Central memory CD4-positive, alpha-beta T cell (primary cell): Measurements from ENCODE around the gene ARHGAP12.
"Not testable (repeated sequence)": the region's sequence is repeated elsewhere in the genome, so short reads cannot be mapped to it uniquely, and the experiment has no call there.

Source experiments
- DNase-seq: peaks from one replicate; pipeline ENCODE4 v3.0.0; 2022

Gene ARHGAP12

DNA sequence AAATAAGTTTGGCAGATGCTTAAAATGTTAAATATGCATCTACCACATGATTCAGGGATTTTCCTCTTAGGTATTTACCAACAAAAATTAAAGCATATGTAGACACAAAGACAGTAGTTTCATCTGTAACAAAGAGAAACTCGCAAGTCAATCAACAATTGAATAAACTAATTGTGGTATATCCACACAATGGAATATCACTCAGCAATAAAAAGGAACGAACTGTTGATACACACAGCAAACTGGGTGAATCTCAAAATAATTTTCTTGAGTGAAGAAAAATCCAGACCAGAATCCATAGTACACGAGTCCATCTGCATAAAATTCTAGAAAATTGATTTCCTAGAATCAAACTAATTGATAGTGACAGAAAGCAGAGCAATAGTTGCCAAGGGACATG is 5.2 kb downstream of the ARHGAP12 start:
- DNase-seq, result no peak

DNA sequence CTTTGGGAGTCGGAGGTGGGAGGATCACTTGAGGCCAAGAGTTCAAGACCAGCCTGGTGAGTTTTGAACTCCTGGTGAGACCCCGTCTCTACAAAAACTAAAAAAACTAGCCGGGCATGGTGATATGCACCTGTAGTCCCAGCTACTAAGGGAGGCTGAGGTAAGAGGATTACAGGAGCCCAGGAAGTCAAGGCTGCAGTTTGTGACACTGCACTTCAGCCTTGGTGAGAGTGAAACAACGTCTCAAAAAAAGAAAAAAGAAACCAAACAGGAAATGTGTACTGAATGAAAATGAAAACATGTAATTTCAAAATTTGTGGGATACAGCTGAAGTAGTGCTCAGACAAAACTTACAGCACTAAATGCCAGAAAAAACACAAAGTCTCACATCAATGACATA is 7.6 kb downstream of the ARHGAP12 start:
- DNase-seq, result no peak

DNA sequence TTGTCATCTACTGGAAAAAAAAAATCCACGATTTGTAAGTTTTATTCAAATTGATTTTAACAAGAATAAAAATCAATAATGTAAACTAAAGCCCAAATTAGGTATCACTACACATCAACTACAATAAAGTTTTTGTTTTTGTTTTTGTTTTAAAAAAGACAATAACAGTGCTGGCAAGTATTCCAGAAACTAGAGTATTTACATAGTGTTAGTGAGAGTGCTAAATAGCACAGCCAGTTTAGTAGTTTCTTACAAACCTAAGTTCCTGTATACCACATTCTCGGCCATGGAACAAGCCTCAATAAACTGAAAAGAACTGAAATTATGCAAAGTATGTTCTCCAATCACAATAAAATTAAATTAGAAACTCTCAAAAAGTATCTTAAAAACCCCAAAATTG is 8.1 kb downstream of the ARHGAP12 start:
- no peak for DNase-seq

DNA sequence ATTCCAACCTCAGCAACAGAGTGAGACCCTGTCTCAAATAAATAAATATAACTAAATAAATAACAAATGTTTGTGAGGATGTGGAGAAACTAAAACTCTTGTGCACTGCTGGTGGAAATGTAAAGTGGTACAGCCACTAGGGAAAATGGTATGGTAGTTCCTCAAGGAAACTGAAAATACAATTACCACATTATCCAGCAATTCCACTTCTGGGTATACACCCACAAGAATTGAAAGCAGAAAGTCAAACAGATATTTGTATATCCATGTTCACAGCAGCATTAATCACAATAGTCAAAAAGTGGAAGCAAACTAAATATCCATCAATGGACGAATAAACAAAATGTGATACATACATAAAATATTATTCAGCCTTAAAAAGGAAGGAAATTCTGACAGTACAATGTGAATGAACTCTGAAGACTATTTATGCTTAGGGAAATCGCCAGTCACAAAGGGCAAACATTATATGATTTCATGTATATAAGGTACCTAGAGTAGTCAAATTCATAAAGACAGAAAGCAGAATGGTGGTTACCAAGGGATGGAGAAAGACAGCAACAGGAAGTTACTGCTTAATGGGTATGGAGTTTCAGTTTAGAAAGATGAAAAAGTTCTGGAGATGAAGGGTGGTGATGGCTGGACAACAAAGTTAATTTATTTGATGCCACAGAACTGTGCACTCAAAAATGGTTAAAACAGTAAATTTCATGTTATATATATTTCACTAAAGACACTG is 9.8 kb downstream of the ARHGAP12 start:
- no peak for DNase-seq

DNA sequence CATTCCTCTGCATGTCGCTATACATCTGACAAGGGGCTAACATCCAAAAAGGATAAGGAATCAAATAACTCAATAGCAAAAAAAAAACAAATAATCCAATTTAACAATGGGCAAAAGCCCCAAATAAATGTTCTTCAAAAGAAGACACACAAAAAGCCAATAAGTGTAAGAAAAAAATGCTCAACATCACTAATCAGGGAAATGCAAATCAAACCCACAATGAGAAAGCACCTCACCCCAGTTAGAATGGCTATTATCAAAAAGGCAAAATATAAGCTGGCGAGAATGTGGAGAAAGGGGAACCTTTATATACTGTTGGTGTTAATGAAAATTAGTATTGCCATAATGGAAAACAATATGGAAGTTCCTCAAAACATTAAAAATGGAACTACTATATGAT is 14.3 kb downstream of the ARHGAP12 start:
- DNase-seq, result no peak

DNA sequence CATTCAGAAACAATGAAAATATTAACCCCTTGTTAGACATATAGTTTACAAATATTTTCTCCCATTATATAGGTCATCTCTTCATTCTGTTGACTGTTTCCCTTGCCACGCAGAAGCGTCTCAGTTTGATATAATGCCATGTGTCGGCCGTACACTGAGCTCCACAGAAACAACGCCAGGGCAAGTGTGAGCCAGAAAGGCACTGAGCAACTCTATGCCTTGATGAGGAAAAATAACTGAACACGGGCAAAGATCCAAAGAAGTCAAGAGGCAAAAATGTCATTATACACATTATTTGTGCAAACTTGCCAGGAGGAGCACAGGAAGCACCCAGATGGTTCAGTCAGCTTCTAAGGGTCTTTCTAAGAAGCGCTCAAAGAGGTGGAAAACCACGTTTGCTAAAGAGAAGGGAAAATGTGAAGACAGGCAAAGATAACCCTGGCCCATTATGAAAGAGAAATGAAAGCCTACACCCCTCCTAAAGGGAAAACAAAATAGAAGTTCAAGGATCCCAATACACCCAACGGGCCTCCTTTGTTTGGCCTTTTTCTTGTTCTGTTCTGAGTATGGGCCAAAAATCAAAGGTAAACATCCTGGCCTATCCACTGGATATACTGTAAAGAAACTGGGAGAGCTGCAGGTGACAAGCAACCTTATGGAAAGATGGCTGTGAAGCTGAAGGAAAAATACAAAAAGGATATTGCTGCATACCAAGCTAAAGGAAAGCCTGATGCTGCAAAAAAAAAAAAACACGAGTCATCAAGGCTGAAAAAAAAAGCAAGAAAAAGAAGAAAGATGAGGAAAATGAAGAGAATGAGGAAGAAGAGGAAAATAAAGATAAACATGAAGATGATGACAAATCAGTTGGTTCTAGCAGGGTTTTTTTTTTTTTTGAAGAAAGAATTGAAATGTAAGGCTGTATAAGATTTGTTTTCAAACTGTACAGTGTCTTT is 15.5 kb downstream of the ARHGAP12 start:
- DNase-seq, result no peak

GRCh38 chr10:31912289-31912688 is 16.3 kb downstream of the ARHGAP12 start:
- no peak for DNase-seq

GRCh38 chr10:31910016-31910415 is 18.6 kb downstream of the ARHGAP12 start:
- DNase-seq, result no peak

DNA sequence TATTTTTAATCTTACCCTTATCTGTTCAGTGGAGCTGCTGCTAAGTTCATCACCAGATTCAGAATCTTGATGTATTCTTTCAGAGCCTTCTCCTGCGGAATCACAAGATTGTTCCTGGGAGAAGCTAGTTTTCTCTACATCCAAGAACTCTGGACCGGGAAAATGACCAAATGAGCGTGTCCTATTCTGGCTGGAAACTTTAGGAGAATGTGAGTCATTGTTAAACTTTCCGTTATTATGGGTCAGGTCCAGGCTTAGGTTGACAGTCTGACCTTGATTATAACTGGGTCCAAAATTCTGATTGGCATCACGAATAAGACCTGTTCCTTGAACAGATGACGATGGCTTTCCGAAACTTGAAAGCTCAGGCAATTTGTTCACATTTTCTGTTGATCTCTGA is 20.5 kb downstream of the ARHGAP12 start:
- no peak for DNase-seq

DNA sequence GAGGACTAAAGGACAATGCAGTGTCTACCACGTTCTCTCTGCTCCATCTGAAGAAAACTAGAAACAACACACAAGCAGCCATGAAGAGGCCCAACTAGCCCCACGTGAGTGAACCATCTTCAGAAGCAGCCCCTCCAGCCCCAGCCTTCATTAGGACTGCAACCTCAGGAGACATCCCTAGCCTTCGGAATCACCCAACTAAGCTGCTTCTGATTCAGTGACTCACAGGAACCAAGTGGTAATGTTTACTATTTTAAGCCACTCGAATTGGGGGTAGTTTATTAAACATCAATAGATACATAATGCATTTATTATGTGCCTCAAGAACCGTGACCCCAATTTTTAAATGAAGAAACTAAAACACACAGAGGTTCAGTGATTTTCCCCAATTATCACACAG is 22.6 kb downstream of the ARHGAP12 start:
- no peak for DNase-seq

GRCh38 chr10:31905586-31905985 is 23.0 kb downstream of the ARHGAP12 start:
- DNase-seq, result no peak

DNA sequence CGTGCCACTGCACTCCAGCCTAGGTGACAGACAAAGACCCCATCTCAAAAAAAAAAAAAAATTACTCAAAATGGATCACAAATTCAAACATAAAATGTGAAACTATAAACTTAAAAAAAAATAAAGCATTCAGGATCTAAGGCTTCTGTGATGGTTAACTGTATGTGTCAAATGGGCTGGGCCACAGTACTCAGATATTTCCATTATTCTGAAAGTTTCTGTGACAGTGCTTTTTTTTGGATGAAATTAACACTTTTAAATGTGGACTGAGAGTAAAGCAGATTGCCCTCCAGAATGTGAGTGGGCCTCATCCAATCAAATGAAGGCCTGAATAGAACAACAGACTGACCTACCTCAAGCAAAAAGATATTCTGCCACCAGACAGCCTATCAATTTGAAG is 26.0 kb downstream of the ARHGAP12 start:
- no peak for DNase-seq

- DNase-seq, result no peak
Observed at GRCh38 chr10:31897506-31897905, 31.1 kb downstream of the ARHGAP12 start.

- DNase-seq, result no peak
Observed at GRCh38 chr10:31896968-31897384, 31.7 kb downstream of the ARHGAP12 start.

- not testable (repeated sequence) for DNase-seq
Observed at GRCh38 chr10:31895722-31896121, 32.9 kb downstream of the ARHGAP12 start.

DNA sequence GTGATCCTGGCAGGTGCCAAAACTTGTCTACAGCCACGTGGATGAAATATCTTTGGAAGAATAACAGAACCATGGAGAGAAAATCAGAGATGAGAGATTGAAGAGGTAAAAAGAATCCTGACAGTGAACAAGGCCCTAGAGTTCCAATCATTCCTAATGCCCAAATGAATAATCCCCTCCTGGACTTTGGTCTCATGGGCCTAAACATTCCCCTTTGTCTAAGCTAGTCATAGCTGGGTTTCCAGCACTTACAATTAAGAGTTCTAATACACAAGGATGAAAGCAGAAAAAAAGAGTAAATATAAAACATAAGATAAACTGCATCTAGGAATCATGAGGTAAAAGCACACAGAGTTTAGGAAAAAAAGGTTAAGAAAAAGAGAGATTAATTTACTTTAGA is 40.2 kb downstream of the ARHGAP12 start:
- DNase-seq, result no peak

- no peak for DNase-seq
Observed at GRCh38 chr10:31887850-31888249, 40.8 kb downstream of the ARHGAP12 start.

DNA sequence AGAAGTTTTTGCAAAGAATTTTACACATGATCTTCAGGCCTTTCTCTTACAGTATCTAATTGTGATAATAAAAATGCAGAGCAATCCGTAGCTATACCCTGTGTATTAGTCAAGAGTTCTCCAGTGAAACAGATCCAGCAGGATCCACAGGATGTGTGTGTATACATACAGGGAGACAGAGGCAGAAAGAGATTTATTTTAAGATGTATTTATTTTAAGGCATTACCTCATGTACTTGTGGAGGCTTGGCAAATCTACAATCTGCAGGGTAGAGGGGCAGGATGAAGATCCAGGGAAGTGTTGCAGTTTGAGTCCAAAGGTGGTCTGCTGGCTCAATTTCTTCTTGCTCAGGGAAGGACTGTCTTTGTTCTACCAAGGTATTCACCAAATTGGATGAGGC is 41.7 kb downstream of the ARHGAP12 start:
- no peak for DNase-seq

DNA sequence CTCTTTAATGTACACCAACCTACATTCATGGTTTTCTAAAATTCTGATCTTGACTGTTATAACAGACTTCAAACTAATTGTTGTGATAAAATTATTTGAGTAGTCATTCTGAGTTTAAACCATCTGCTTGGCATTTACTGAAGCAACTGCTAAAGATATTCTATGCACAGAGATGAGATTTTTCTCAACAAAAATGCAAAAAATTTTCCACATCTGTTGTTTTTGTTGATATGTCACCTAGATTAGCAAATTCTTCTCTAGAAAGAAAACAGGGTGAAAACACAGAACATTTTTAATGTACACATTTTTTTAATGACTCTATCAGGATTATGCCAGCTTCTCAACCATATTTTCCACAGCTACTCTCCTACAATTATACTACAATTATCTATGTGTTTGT is 42.7 kb downstream of the ARHGAP12 start:
- no peak for DNase-seq

DNA sequence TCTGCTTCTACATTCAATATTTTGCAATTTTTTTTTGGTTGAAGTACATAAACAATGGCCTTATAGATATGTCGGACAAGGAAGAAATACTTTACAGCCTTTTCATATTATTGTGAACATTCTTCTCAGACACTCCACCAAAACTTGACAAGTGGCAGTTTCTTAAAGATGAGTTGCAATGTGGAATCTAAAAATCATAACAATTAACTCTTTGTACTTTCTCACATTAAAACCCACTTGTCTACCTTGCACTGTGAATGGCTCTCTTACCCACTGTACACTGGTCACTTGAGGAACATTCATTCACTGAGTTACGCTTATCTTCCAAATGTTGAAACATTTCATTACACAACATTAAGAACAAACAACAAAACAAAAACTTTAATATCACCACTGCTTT is 44.2 kb downstream of the ARHGAP12 start:
- DNase-seq, result no peak

- DNase-seq, result no peak
Observed at GRCh38 chr10:31883397-31883796, 45.2 kb downstream of the ARHGAP12 start.

DNA sequence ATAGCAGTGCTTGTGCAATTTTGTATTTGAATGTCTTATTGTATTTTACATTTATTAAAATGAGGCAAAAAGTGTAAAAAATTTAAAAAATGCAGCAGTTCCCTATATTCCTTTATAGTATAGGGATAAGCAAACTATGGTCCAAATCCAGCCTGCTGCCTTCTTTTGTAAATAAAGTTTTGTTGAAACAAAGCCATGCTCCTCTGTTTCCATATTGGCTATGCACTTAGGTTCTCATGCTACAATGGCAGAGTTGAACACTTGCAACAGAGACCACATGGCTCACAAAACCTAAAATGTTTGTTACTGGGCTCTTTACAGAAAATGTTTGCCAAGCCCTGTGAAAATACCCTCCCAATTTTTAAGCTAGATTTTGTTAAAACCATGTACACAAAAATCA is 50.1 kb downstream of the ARHGAP12 start:
- DNase-seq, result no peak

DNA sequence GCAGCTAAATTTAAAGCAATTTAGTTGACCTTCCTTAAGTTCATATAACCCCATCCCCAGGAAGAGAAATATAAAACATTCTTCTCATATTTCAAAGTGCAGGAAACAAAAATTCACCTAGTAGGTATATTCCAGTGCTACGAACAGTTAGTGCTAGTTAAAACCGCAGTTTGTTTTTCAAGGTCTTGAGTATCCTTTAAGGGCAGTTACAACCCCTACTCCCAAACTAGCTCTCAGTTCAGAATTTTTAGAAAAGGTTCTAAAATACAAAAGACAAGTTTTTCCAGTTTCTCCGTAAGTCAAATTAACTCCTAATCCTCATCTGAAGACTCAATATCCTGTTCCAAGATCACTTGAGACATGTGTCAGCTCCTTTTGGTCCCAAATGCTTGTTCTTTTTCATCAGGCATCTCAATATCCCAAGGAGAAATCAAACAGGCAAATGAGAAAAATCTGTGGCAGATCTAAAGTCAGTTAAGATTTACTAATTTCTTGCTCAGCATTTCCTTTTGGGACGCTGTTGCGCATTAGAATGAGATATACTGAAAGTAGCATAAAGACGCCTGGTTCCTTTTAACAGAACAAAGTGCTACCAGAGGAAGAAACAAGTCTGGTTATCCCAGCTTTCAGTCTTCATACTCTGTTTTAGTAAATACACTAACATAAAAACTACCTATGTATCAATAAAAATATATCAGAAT is 51.8 kb downstream of the ARHGAP12 start:
- no peak for DNase-seq
